SU-DHL-6 (cell line): ENCODE data around the gene POLE3.
A peak's percentile ranks its signal among the peaks of the same experiment; 100 is the strongest.

Source experiments
- H2AFZ ChIP-seq: fragments of 200-600 bp; sonication (generic); 2 replicates; pipeline ENCODE4 v1.6.1; 2014; ENCODE audit warnings: low read depth, mild to moderate bottlenecking, moderate library complexity, mixed read lengths, antibody characterized with exemption, low read length; ENCODE audit not compliant: severe bottlenecking
- H3F3A ChIP-seq: fragments of 200-600 bp; shearing (Covaris generic); 2 replicates; pipeline ENCODE4 v1.6.0; 2016; ENCODE audit warnings: antibody characterized with exemption, mild to moderate bottlenecking; ENCODE audit not compliant: insufficient read depth
- H3K27ac ChIP-seq: fragments of 200-600 bp; sonication (generic); 2 replicates; pipeline ENCODE4 v1.5.1; 2016; ENCODE audit warnings: low read depth, mild to moderate bottlenecking, low read length, moderate library complexity, mixed read lengths
- H3K27me3 ChIP-seq: fragments of 200-600 bp; sonication (generic), shearing (Covaris generic); 2 replicates; pipeline ENCODE4 v1.6.0; 2014; ENCODE audit warnings: mild to moderate bottlenecking, low read length
- H3K36me3 ChIP-seq: fragments of 200-600 bp; sonication (generic); 2 replicates; pipeline ENCODE4 v1.6.1; 2014; ENCODE audit warnings: mild to moderate bottlenecking, low read length, mixed read lengths
- H3K4me2 ChIP-seq: fragments of 300-600, 200-600 bp; shearing (Covaris generic), sonication (generic); 2 replicates; pipeline ENCODE4 v1.6.0; 2014; ENCODE audit warnings: low read length, low read depth, mild to moderate bottlenecking; ENCODE audit not compliant: poor library complexity, severe bottlenecking
- H3K4me3 ChIP-seq: fragments of 200-600 bp; sonication (generic); 2 replicates; pipeline ENCODE4 v1.5.1; 2014; ENCODE audit warnings: antibody characterized with exemption, low read length, mild to moderate bottlenecking, mixed read lengths; ENCODE audit not compliant: insufficient read depth, poor library complexity, severe bottlenecking
- H3K79me2 ChIP-seq: fragments of 200-600 bp; sonication (generic); 2 replicates; pipeline ENCODE4 v1.6.1; 2014; ENCODE audit warnings: mild to moderate bottlenecking, low read length, moderate library complexity; ENCODE audit not compliant: insufficient read depth
- H3K9ac ChIP-seq: fragments of 200-600 bp; sonication (generic); 2 replicates; pipeline ENCODE4 v1.7.0; 2014; ENCODE audit warnings: mild to moderate bottlenecking, low read length
- H3K9me2 ChIP-seq: fragments of 200-600 bp; sonication (generic); replicated peaks from 2 replicates; pipeline ENCODE4 v1.6.1; 2014; ENCODE audit warnings: low read length; ENCODE audit not compliant: insufficient read depth
- H3K9me3 ChIP-seq: fragments of 200-600 bp; sonication (generic); 2 replicates; pipeline ENCODE4 v1.6.1; 2014; ENCODE audit warnings: low read length, mixed read lengths; ENCODE audit not compliant: insufficient read depth
- H4K20me1 ChIP-seq: fragments of 200-600 bp; sonication (generic); 2 replicates; pipeline ENCODE4 v1.6.1; 2014; ENCODE audit warnings: low read depth, mild to moderate bottlenecking, antibody characterized with exemption, low read length, moderate library complexity, mixed read lengths
- CTCF ChIP-seq: fragments of 200-600 bp; sonication (generic); IDR thresholded peaks from one replicate; pipeline ENCODE4 v1.5.1; 2017; ENCODE audit warnings: antibody characterized with exemption, mild to moderate bottlenecking, low read length, moderate library complexity; ENCODE audit not compliant: insufficient read depth, poor library complexity, severe bottlenecking
- EZH2phosphoT487 ChIP-seq: fragments of 200-600 bp; sonication (generic), shearing (Covaris generic); conservative IDR thresholded peaks from 2 replicates; pipeline ENCODE4 v1.6.1; 2018; ENCODE audit warnings: mild to moderate bottlenecking, antibody characterized with exemption, low read length, moderate library complexity, mixed read lengths

POLE3 gene

GRCh38 chr9:113410207-113410864, at the start of gene POLE3, which contains the start of gene C9orf43:
POLE3 (minus strand) TSS chr9:113410675; CDS start chr9:113410293, 382 bp downstream.
C9orf43 (plus strand) TSS chr9:113410747; CDS start chr9:113413494, 2,747 bp downstream.
- no peaks in the 10 kb centered on the region for H4K20me1 ChIP-seq
- peaks cover 28% of the 10 kb centered on the region for H3K79me2 ChIP-seq
- H2AFZ ChIP-seq, result peak within 1 kb of the TSS; percentile 56
- H3K36me3 ChIP-seq, result peaks cover 9% of the 10 kb centered on the region; the same call in 1 of the 2 replicates
- no peaks in the 10 kb centered on the region for H3K27me3 ChIP-seq
- H3K4me3 ChIP-seq, result peak within 1 kb of the TSS; percentile 88
- no peak for TF ChIP-seq EZH2phosphoT487
- no peak for TF ChIP-seq CTCF
- peak within 1 kb of the TSS; percentile 73 for H3K4me2 ChIP-seq
- H3F3A ChIP-seq, result peaks cover 19% of the 10 kb centered on the region
- no peaks in the 10 kb centered on the region for H3K9me3 ChIP-seq
- H3K27ac ChIP-seq, result peak within 1 kb of the TSS; percentile 92
- peak within 1 kb of the TSS; percentile 87 for H3K9ac ChIP-seq
- no peaks in the 10 kb centered on the region for H3K9me2 ChIP-seq

- H3K9me2 ChIP-seq, result no peaks in the 10 kb centered on the region
- no peak overlapping the region for H3K27ac ChIP-seq
- no peaks in the 10 kb centered on the region for H3K9me3 ChIP-seq
- no peak overlapping the region for H3K4me3 ChIP-seq
- H3F3A ChIP-seq, result no peaks in the 10 kb centered on the region
- H3K9ac ChIP-seq, result no peak overlapping the region
- TF ChIP-seq CTCF, result no peak
- no peak for TF ChIP-seq EZH2phosphoT487
- H3K36me3 ChIP-seq, result no peaks in the 10 kb centered on the region
- no peak overlapping the region for H3K4me2 ChIP-seq
- H3K27me3 ChIP-seq, result no peaks in the 10 kb centered on the region
- no peaks in the 10 kb centered on the region for H4K20me1 ChIP-seq
- no peaks in the 10 kb centered on the region for H3K79me2 ChIP-seq
- no peak overlapping the region for H2AFZ ChIP-seq
Measured at GRCh38 chr9:113456235-113456634, 45.8 kb upstream of the POLE3 start.

- TF ChIP-seq EZH2phosphoT487, result no peak
- TF ChIP-seq CTCF, result no peak
- no peaks in the 10 kb centered on the region for H3K79me2 ChIP-seq
- H4K20me1 ChIP-seq, result no peaks in the 10 kb centered on the region
- H3K27me3 ChIP-seq, result no peaks in the 10 kb centered on the region
- no peaks in the 10 kb centered on the region for H3K9me2 ChIP-seq
- no peaks in the 10 kb centered on the region for H3K9me3 ChIP-seq
- no peak overlapping the region for H3K4me3 ChIP-seq
- H3K9ac ChIP-seq, result no peak overlapping the region
- H3K27ac ChIP-seq, result no peak overlapping the region
- no peak overlapping the region for H3K4me2 ChIP-seq
- H3K36me3 ChIP-seq, result no peaks in the 10 kb centered on the region
- H2AFZ ChIP-seq, result peak overlapping the region; percentile 37
- H3F3A ChIP-seq, result no peaks in the 10 kb centered on the region
Measured at GRCh38 chr9:113454914-113455761, 44.7 kb upstream of the POLE3 start.
